ENCODE data around the gene TENM4. TPM values are rescaled to one million over a fixed set of nuclear protein-coding genes. Genes with fewer than 3 reads are reported as not detected.

The TENM4 gene
- polyA plus RNA-seq, 1 of the 3 experiments (the other 2 are of a cell fraction) = 16.7 TPM

- Histone ChIP-seq H3K9me3 (peaks cover 4% of the 10 kb centered on the region; the same call in 1 of the 2 replicates), H3K79me2 (ENCODE audit: insufficient read depth) (no peaks in the 10 kb centered on the region), H3F3A (replicated peaks; ENCODE audit: insufficient read depth) (no peaks in the 10 kb centered on the region), H3K27ac (ENCODE audit: low read depth in 2 of 2, low read length in 1 of 2) (no peak overlapping the region), H3K9me2 (no peaks in the 10 kb centered on the region), H3K4me3 (ENCODE audit: low read depth in 2 of 2, low read length in 1 of 2) (no peak overlapping the region), H3K4me1 (ENCODE audit: control insufficient read depth in 1 of 2, insufficient read depth in 2 of 2, low read depth in 1 of 2, low read length in 1 of 2) (no peaks in the 10 kb centered on the region), H3K9ac (no peak overlapping the region), H4K20me1 (ENCODE audit: insufficient read depth) (no peaks in the 10 kb centered on the region), H3K4me2 (no peak overlapping the region), H2AFZ (ENCODE audit: low read depth) (no peak overlapping the region), H3K36me3 (replicated peaks in 1 of 2; ENCODE audit: control insufficient read depth in 1 of 2, insufficient read depth in 2 of 2, low read length in 1 of 2) (no peaks in the 10 kb centered on the region), H3K27me3 (ENCODE audit: insufficient read depth) (no peaks in the 10 kb centered on the region)
- ChIA-PET POLR2A (no interaction called here), CTCF (no interaction called here)
- DNase-seq = no peak
- TF ChIP-seq GABPA (IDR thresholded peaks at IDR 0.05; ENCODE audit: low read depth) (no peak), TAF1 (IDR thresholded peaks at IDR 0.05; ENCODE audit: borderline replicate concordance, low read depth, low read length) (no peak), FOSL2 (IDR thresholded peaks at IDR 0.05; ENCODE audit: borderline replicate concordance, low read depth) (no peak), REST (IDR thresholded peaks at IDR 0.05; ENCODE audit: low read depth, low read length) (no peak), EP300 (IDR thresholded peaks at IDR 0.05; ENCODE audit: borderline replicate concordance in 1 of 2, low read depth in 1 of 2, low read length in 1 of 2) (no peak), PBX3 (IDR thresholded peaks at IDR 0.05) (no peak), RAD21 (IDR thresholded peaks at IDR 0.05; ENCODE audit: low read length) (no peak), TCF12 (IDR thresholded peaks at IDR 0.05) (no peak), TEAD4 (IDR thresholded peaks at IDR 0.05; ENCODE audit: borderline replicate concordance, insufficient read depth) (no peak), ELF1 (IDR thresholded peaks at IDR 0.05) (no peak), POLR2AphosphoS5 (IDR thresholded peaks at IDR 0.05; ENCODE audit: low read depth, low read length) (no peak), FOXJ3 (CRISPR knock-in tag; IDR thresholded peaks at IDR 0.05) (no peak), YY1 (IDR thresholded peaks at IDR 0.05; ENCODE audit: low read depth) (no peak), GATA2 (CRISPR knock-in tag; IDR thresholded peaks at IDR 0.05) (no peak), EZH2phosphoT487 (IDR thresholded peaks at IDR 0.05; ENCODE audit: borderline replicate concordance, low read depth) (no peak), RCOR1 (IDR thresholded peaks at IDR 0.05; ENCODE audit: low read length) (no peak), ZBTB33 (IDR thresholded peaks at IDR 0.05; ENCODE audit: borderline replicate concordance, low read depth) (no peak), USF1 (IDR thresholded peaks at IDR 0.05; ENCODE audit: borderline replicate concordance, low read depth) (no peak)
- TF ChIP-seq, protein P1, sequence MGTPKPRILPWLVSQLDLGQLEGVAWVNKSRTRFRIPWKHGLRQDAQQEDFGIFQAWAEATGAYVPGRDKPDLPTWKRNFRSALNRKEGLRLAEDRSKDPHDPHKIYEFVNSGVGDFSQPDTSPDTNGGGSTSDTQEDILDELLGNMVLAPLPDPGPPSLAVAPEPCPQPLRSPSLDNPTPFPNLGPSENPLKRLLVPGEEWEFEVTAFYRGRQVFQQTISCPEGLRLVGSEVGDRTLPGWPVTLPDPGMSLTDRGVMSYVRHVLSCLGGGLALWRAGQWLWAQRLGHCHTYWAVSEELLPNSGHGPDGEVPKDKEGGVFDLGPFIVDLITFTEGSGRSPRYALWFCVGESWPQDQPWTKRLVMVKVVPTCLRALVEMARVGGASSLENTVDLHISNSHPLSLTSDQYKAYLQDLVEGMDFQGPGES (IDR thresholded peaks at IDR 0.05; ENCODE audit: low read depth, low read length) = no peak
- TF ChIP-seq, protein P2, sequence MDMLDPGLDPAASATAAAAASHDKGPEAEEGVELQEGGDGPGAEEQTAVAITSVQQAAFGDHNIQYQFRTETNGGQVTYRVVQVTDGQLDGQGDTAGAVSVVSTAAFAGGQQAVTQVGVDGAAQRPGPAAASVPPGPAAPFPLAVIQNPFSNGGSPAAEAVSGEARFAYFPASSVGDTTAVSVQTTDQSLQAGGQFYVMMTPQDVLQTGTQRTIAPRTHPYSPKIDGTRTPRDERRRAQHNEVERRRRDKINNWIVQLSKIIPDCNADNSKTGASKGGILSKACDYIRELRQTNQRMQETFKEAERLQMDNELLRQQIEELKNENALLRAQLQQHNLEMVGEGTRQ (IDR thresholded peaks at IDR 0.05; ENCODE audit: borderline replicate concordance, low read depth, low read length) = no peak
- WGBS (ENCODE audit: low lambda C conversion rate) = 62% methylated on average over 3 of the region's 3 CpGs
Measured at GRCh38 chr11:78630155-78630554, 810.7 kb downstream of the TENM4 start.

Measured in SK-N-SH (cell line).